ENCODE results near the gene AFAP1L1.

The AFAP1L1 gene

GRCh38 chr5:149360272-149360671, 88.6 kb downstream of the AFAP1L1 start:
- CTCF ChIA-PET: interaction anchor here (0.7 to 3.8 kb wide), 8 partner anchors 9 to 256 kb away, joined by 3 to 26 read pairs (median 4); no protein-coding TSS in a partner anchor
- H3K4me1 Mint-ChIP-seq: peaks cover 54% of the 10 kb centered on the region

GRCh38 chr5:149362541-149362940, 90.9 kb downstream of the AFAP1L1 start:
- H3K9me3 Mint-ChIP-seq: no peaks in the 10 kb centered on the region
- H3K36me3 Mint-ChIP-seq: peaks cover 41% of the 10 kb centered on the region
- H3K27me3 Mint-ChIP-seq: no peaks in the 10 kb centered on the region
- no peak overlapping the region for H3K4me3 Mint-ChIP-seq
- peaks cover 41% of the 10 kb centered on the region for H3K4me1 Mint-ChIP-seq
- CTCF ChIA-PET: interaction anchor here (3.8 to 14.8 kb wide), 2 partner anchors 10 to 46 kb away, joined by 26 to 372 read pairs; no protein-coding TSS in a partner anchor
- no peak overlapping the region for H3K27ac Mint-ChIP-seq
- no peak for DNase-seq

More at GRCh38 chr5:149360272-149360671, 88.6 kb downstream of the AFAP1L1 start:
- H3K9me3 Mint-ChIP-seq: no peaks in the 10 kb centered on the region
- no peaks in the 10 kb centered on the region for H3K27me3 Mint-ChIP-seq
- no peak for DNase-seq
- H3K4me3 Mint-ChIP-seq: peak overlapping the region; percentile 49
- H3K27ac Mint-ChIP-seq: peak overlapping the region; percentile 75
- peaks cover 44% of the 10 kb centered on the region for H3K36me3 Mint-ChIP-seq

- Mint-ChIP-seq H3K36me3 (peaks cover 43% of the 10 kb centered on the region), H3K9me3 (no peaks in the 10 kb centered on the region), H3K4me3 (no peak overlapping the region), H3K4me1 (peaks cover 36% of the 10 kb centered on the region), H3K27me3 (no peaks in the 10 kb centered on the region), H3K27ac (no peak overlapping the region)
- CTCF ChIA-PET: interaction anchor here (1.3 to 14.8 kb wide), 2 partner anchors 10 to 47 kb away, joined by 3 to 372 read pairs; no protein-coding TSS in a partner anchor
- no peak for DNase-seq
These were observed 91.7 kb downstream of the AFAP1L1 start for GRCh38 chr5:149363358-149363757.

- DNase-seq: no peak
- peaks cover 45% of the 10 kb centered on the region for H3K36me3 Mint-ChIP-seq
- H3K27ac Mint-ChIP-seq: no peak overlapping the region
- H3K27me3 Mint-ChIP-seq: no peaks in the 10 kb centered on the region
- H3K4me3 Mint-ChIP-seq: no peak overlapping the region
- peaks cover 30% of the 10 kb centered on the region for H3K4me1 Mint-ChIP-seq
- H3K9me3 Mint-ChIP-seq: no peaks in the 10 kb centered on the region
- CTCF ChIA-PET: interaction anchor here (0.6 to 14.8 kb wide), 3 partner anchors 10 to 1720 kb away, joined by 3 to 372 read pairs (median 3); no protein-coding TSS in a partner anchor
These were observed 92.3 kb downstream of the AFAP1L1 start for GRCh38 chr5:149363936-149364335.

- peaks cover 23% of the 10 kb centered on the region for H3K4me1 Mint-ChIP-seq
- no peak overlapping the region for H3K27ac Mint-ChIP-seq
- H3K36me3 Mint-ChIP-seq: peaks cover 40% of the 10 kb centered on the region
- CTCF ChIA-PET: interaction anchor here (0.6 to 14.8 kb wide), 3 partner anchors 9 to 1719 kb away, joined by 3 to 372 read pairs (median 3); no protein-coding TSS in a partner anchor
- no peak overlapping the region for H3K4me3 Mint-ChIP-seq
- H3K27me3 Mint-ChIP-seq: no peaks in the 10 kb centered on the region
- H3K9me3 Mint-ChIP-seq: no peaks in the 10 kb centered on the region
- DNase-seq: no peak
These were observed 93.1 kb downstream of the AFAP1L1 start for GRCh38 chr5:149364719-149365118.

- no peak overlapping the region for H3K4me3 Mint-ChIP-seq
- CTCF ChIA-PET: interaction anchor here (0.6 to 14.8 kb wide), 5 partner anchors 8 to 478 kb away, joined by 3 to 372 read pairs (median 21); partner anchors contain the start of genes GRPEL2 and PCYOX1L
- no peak overlapping the region for H3K27ac Mint-ChIP-seq
- peaks cover 16% of the 10 kb centered on the region for H3K4me1 Mint-ChIP-seq
- H3K9me3 Mint-ChIP-seq: no peaks in the 10 kb centered on the region
- DNase-seq: no peak
- H3K36me3 Mint-ChIP-seq: peaks cover 34% of the 10 kb centered on the region
- no peaks in the 10 kb centered on the region for H3K27me3 Mint-ChIP-seq
These were observed 93.8 kb downstream of the AFAP1L1 start for GRCh38 chr5:149365418-149365817.

- DNase-seq: no peak
- peaks cover 29% of the 10 kb centered on the region for H3K36me3 Mint-ChIP-seq
- CTCF ChIA-PET: interaction anchor here (0.7 to 14.8 kb wide), 12 partner anchors 9 to 199 kb away, joined by 3 to 372 read pairs (median 14); partner anchors contain the start of genes GRPEL2, IL17B and PCYOX1L
- no peak overlapping the region for H3K4me3 Mint-ChIP-seq
- peak overlapping the region; percentile 16 for H3K27ac Mint-ChIP-seq
- peaks cover 7% of the 10 kb centered on the region for H3K4me1 Mint-ChIP-seq
- H3K9me3 Mint-ChIP-seq: no peaks in the 10 kb centered on the region
- no peaks in the 10 kb centered on the region for H3K27me3 Mint-ChIP-seq
These were observed 94.6 kb downstream of the AFAP1L1 start for GRCh38 chr5:149366169-149366729.

- Mint-ChIP-seq H3K9me3 (no peaks in the 10 kb centered on the region), H3K27me3 (no peaks in the 10 kb centered on the region), H3K4me1 (peaks cover 6% of the 10 kb centered on the region)
These were observed 95.8 kb downstream of the AFAP1L1 start for GRCh38 chr5:149367249-149367971.

GRCh38 chr5:149367972-149368645, 96.5 kb downstream of the AFAP1L1 start:
- DNase-seq: no peak
- H3K27ac Mint-ChIP-seq: peak overlapping the region; percentile 49
- CTCF ChIA-PET: interaction anchor here (0.6 to 14.8 kb wide), 31 partner anchors 8 to 407 kb away, joined by 3 to 372 read pairs (median 4); partner anchors contain the start of genes GRPEL2, IL17B and PCYOX1L
- H3K27me3 Mint-ChIP-seq: no peaks in the 10 kb centered on the region
- H3K9me3 Mint-ChIP-seq: no peaks in the 10 kb centered on the region
- H3K36me3 Mint-ChIP-seq: peaks cover 25% of the 10 kb centered on the region
- no peak overlapping the region for H3K4me3 Mint-ChIP-seq
- peaks cover 6% of the 10 kb centered on the region for H3K4me1 Mint-ChIP-seq

More at GRCh38 chr5:149367249-149367971, 95.8 kb downstream of the AFAP1L1 start:
- H3K27ac Mint-ChIP-seq: peak overlapping the region; percentile 60
- DNase-seq: peak; percentile 69
- H3K4me3 Mint-ChIP-seq: no peak overlapping the region
- H3K36me3 Mint-ChIP-seq: peaks cover 29% of the 10 kb centered on the region
- CTCF ChIA-PET: interaction anchor here (0.6 to 14.8 kb wide), 29 partner anchors 9 to 406 kb away, joined by 3 to 372 read pairs (median 4); partner anchors contain the start of genes GRPEL2, IL17B and PCYOX1L

- no peak for DNase-seq
- Mint-ChIP-seq H3K9me3 (no peaks in the 10 kb centered on the region), H3K27ac (no peak overlapping the region), H3K27me3 (no peaks in the 10 kb centered on the region), H3K36me3 (peaks cover 11% of the 10 kb centered on the region), H3K4me1 (peaks cover 6% of the 10 kb centered on the region), H3K4me3 (no peak overlapping the region)
- CTCF ChIA-PET: interaction anchor here (0.9 to 14.8 kb wide), 15 partner anchors 10 to 208 kb away, joined by 3 to 372 read pairs (median 7); partner anchors contain the start of gene GRPEL2
These were observed 99.2 kb downstream of the AFAP1L1 start for GRCh38 chr5:149370878-149371277.

- Mint-ChIP-seq H3K9me3 (no peaks in the 10 kb centered on the region), H3K36me3 (peaks cover 11% of the 10 kb centered on the region), H3K4me3 (no peak overlapping the region), H3K27me3 (no peaks in the 10 kb centered on the region), H3K4me1 (peaks cover 6% of the 10 kb centered on the region), H3K27ac (no peak overlapping the region)
- CTCF ChIA-PET: interaction anchor here (0.6 to 14.8 kb wide), 28 partner anchors 10 to 557 kb away, joined by 3 to 372 read pairs (median 4); partner anchors contain the start of gene GRPEL2
- peak; percentile 77 for DNase-seq
These were observed 99.8 kb downstream of the AFAP1L1 start for GRCh38 chr5:149371296-149371962.

- DNase-seq: no peak
- Mint-ChIP-seq H3K36me3 (peaks cover 10% of the 10 kb centered on the region), H3K9me3 (no peaks in the 10 kb centered on the region), H3K4me3 (no peak overlapping the region), H3K27ac (no peak overlapping the region), H3K4me1 (peaks cover 3% of the 10 kb centered on the region), H3K27me3 (no peaks in the 10 kb centered on the region)
- CTCF ChIA-PET: interaction anchor here (0.6 to 14.8 kb wide), 29 partner anchors 9 to 557 kb away, joined by 3 to 372 read pairs (median 4); partner anchors contain the start of gene GRPEL2
These were observed 100.6 kb downstream of the AFAP1L1 start for GRCh38 chr5:149372076-149372795.
